PFSK-1 (cell line): ENCODE data around the gene ADAMTSL1.

ENCODE experiments used
- POLR2AphosphoS5 ChIP-seq: IDR thresholded peaks from 2 replicates; pipeline ENCODE4 v1.6.1; 2012; ENCODE audit warnings: low read depth, mild to moderate bottlenecking, control low read depth, low read length, moderate library complexity
- SIN3A ChIP-seq: IDR thresholded peaks from 2 replicates; pipeline ENCODE4 v1.6.1; 2012; ENCODE audit warnings: mild to moderate bottlenecking, low read length, moderate library complexity, borderline replicate concordance; ENCODE audit not compliant: insufficient read depth

DNA sequence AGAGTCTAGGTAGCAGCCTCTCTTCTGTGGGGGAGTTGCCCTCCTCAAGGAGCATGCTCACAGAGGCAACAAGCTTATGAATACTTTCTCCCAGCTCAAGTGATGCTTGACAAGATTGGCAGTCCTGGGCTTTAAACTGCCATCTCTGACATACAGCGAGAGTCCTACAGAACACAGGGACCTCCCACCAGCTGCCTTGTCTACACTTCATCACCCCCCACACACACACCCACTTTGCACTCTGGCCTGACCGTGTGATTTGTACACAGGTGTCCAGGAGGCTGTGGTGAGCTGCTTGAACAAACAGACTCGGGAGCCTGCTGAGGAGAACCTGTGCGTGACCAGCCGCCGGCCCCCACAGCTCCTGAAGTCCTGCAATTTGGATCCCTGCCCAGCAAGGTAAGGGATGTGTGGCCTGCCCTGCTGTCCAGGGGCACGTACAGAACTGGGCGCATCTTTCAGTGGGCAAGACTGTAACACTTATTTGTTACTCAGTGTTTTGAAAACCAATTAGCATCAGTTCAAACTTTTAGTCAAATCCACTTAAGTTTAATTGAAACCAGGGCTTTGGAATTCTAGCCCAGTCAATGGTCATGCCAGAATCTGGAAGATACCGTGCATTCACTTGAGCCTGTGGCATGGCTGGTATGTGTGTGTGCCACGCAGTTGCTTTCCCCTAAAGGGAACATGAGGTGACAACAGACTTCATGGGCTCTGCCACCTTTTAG is 247.5 kb downstream of the ADAMTSL1 start:
- TF ChIP-seq POLR2AphosphoS5 (no peak), SIN3A (no peak)
